Stimulated activated CD4-positive, alpha-beta T cell treated with anti-CD3 and anti-CD28 coated beads, Interleukin-1b, Interleukin-23, amount 100 ng/mL, for 24 hours (primary cell): ENCODE measurements around the gene PDZRN4.

Source experiments
- DNase-seq, 4 experiments: peaks; one replicate each; pipeline ENCODE4 v3.0.0-alpha.2; 2020; ENCODE audit warnings: low read depth in 4 of 4, low spot score in 1 of 4

PDZRN4 gene

DNA sequence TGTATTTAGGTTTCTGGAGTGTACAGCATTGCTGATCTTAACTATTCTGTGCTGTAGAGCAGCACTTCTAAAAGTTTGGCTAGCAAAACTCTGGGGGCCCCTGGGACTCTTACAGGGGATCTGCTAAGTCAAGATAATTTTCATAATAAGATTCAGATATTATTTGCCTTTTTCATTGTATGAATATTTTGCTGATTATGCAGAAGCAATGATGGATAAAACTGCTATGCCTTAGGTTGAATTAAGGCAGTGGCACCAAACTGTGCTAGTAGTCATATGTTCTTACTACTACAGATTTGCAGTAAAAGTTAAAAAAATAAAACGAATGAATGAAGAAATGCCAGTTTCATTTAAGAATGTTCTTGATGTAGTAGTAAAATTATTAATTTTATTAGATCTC lies 160.1 kb downstream of the PDZRN4 start:
- no peak for DNase-seq

DNA sequence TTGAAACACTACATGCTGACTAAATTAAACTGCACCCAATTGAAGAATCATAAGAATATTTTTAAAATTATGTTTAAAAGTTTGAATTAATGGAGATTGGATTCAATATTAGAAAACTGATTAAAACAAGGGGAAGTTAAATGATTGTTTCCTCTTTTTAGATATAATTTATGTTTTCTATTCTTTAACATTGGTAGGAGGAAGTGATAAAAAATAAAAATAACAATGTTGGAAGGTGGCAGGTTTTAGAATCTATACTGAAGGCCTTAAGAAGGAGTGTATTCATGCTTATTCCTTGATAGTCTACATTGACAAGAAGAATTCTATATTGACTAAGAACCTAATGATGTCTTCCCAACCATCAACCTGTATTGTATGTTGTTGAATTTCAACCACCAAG lies 168.1 kb downstream of the PDZRN4 start:
- no peak for DNase-seq

DNA sequence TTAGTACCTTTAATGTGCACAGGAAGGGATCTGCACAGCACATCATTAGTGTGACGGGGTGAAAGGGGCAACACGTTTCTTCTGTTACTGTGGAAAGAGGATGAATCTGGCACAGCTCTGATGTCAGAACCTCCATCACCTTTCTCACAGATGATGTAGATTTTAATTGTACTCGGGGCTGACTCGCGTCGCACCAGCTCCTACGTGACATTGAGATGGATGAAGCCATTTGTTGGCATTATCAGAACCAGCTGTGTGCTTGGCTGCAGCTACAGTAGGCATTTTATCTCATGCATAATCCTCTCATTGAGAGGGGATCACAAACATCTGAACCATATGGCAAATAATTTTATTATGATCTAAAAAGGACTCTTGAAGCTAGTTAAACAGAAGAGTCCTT lies 173.6 kb downstream of the PDZRN4 start:
- no peak for DNase-seq

DNA sequence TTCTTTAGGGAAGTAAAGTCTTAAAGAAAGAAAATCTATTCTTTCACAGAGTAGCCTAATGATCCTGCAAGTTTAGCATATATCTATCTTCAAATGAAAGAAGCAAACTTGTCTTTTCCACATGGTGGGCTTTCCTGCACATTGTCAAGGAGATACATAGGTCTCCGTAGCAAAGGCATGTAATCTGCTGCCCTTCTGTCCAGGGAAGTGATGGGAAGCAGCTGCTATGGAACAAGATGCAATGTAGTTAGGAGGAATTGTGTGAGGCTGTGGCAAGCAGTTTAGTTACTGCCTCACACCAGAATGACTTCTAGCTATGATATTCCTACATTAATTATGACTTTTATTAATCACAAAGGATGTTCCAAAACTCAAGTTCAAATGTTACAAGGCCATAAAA lies 174.4 kb downstream of the PDZRN4 start:
- DNase-seq: no peak

DNA sequence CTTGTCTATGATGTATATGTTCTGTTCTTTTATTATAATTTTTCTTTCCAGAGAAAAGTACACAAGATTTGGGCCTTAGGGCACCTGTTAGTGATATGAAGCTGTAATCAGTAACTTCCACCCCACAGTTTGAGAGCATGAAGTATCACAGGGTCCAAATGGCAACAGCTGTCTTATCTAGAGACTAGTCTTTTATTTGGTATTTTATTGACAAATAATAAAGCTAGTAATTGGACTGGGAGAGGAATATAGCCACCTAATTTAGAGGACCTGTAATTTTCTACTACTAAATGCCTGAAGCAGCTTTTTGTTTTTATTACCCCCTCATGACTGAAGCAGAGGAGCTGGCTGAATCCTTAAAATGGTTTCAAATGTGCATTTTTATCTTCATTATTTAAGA lies 174.8 kb downstream of the PDZRN4 start:
- DNase-seq: no peak

DNA sequence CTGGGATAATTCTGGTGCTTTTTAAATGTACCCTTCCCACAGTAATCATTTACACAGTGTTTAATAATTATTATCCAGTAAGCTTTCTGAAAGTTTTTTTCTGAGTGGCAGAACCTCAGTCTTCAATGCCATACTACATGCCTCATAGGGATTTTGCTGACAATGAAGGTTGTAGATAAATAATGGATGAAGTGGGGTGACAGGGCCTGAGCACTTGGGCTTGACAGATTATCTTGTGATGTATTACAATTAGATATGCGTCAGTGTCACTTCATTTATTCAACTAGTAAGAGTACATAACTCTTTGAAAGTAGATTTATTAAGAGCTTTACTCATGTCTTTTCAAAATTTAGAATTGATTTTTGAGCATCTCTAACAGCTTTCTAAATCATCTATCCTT lies 176.1 kb downstream of the PDZRN4 start:
- no peak for DNase-seq

DNA sequence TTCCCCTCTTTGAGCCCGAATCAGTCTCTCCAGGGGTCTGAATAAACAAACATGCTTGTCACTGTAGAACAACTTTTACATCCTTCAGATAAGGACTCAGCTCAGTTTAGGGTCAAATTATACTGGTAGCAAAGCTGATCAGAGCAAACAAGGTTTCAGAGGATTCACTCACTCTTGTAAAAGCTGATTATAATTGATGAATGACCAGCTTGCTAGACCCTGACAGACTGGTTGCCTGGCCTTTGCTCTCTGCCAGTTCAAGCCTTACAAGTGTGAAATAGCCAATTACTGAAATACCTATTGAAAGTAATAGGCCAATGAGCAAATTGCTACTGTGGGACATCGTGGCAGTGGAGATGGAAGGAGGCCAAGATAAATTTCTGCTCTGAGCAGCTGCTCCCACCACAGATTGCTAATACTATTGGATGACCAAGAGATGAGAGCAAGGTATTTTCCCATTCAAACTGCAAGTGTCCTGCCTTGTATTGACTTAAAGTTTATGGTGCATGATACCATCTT lies 177.6 kb downstream of the PDZRN4 start:
- DNase-seq: no peak

DNA sequence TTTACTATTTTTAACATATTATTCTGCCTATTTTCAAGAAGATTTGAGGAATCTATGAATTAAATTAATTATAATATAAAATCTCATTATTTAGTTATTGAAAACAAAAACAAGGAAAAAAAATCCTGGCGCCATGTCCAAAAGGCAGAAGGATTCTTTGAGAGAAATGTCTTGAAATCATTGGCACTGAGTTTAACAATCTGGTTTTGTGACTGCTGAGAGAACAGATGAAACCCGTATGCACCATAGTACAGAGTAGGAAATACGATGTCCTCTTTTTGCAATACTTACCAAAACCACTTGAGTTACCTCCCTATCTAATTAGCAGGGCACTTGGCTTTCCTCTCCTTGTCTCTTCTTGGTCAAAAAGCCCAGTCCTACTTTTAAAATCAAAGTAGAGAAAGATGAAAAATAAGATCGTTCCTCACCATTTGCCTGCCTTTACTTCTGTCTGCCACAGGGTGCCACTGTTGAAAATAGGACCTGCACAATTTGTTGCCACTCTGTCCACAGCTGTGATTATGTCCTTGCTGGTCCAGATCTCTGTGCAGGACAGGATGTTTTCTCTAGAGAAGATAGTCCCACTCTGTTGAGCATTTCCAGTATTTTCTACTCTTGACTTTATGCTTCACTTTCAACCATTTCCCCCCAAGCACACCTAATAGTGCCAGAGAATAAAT lies 179.7 kb downstream of the PDZRN4 start:
- no peak for DNase-seq

DNA sequence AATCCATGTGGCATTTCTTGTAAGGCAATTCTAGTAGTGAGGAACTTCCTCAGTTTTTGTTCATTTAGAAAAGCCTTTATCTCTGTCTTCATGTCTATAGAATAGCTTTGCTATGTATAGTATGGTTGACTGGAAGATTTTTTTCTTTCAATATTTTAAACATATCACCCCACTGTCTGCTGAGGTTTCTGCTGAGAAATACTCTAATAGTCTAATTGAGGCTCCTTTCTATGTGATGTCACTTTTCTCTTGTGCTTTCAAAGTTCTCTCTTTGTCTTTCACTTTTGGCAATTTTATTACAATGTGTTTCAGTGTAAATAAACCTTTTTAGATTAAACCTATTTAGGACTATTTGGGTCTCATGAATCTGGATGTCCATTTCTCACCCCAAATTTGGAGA lies 192.8 kb downstream of the PDZRN4 start:
- no peak for DNase-seq

DNA sequence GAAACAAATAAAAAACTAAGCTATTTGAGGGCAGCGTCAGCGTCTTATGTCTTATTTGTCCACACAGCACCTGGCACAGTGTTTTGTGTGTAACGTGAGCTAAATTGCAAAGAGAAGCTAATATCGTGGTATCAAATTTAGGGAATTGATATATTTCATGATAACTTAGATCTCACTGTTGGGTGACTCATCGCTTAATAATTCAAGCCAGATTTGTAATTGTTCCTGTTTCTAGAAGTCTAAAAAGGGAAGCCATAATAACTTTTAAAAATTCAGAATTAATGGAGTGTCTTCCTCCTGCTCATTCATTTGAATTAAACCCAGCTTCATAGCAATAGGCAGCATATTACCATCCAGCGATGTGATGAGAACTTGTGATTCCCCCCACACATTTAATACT lies 214.7 kb downstream of the PDZRN4 start:
- DNase-seq: no peak

DNA sequence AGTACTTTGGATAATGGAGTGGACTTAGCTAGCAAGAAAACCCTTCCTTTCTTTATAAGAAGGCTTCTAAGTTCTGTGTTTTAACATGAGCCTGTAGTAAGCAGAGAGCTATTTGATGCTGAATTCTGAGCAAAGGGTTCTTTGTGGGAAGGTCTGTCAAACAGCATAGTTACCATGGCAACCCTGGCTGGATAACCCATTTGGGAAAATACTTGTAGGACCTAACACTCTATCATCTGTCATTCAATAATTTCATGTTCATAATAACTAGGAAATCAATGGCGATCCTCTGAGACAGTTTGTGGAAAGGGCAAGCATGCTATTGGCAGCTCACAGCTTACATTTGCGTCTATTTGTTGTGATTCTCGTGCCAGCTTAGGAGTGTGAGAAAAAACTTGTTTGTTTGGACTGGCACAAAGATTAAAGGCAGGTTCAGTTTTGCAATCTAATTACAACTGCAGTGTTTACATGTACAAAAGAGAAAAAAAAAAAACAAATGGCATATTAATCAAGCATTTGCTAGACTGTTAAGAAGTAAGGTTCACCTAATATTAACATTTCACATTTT lies 219.2 kb downstream of the PDZRN4 start:
- no peak for DNase-seq

DNA sequence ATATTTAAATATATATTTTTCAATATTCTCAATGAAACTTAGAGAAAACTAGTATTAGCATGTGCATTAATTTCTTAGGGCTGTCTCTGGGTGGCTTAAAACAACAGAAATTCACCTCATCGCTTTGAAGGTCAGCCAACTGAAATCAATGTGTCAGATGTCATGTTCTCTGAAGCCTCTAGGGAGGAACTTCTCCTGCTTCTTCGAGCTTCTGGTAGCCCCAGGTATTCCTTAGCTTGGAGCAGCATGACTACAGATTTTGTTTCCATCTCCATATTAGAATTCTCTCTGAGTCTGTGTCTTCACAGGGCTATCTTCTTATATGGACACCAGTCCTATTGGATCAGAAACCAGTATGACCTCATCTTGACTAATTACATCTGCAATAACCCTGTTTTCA lies 221.5 kb downstream of the PDZRN4 start:
- no peak for DNase-seq

DNA sequence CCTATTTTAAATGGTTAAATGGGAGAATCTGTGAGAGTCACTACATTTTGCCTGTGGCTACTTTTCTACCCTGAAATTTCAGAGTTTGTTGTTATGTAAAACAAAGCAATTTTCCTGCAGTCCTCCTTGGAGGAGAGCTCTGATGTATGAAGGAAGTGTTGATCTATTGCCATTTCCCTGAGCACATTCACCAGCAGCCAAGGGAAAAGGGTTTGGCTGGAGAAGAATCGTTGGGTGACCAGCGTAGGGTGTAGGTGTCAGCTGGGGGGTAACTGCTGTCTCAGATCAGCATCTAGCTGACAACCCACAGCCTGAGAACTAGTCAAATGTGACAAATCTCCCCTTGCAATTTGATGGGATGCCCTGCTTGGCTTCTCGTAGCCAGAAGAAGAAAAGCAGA lies 230.5 kb downstream of the PDZRN4 start:
- no peak for DNase-seq

DNA sequence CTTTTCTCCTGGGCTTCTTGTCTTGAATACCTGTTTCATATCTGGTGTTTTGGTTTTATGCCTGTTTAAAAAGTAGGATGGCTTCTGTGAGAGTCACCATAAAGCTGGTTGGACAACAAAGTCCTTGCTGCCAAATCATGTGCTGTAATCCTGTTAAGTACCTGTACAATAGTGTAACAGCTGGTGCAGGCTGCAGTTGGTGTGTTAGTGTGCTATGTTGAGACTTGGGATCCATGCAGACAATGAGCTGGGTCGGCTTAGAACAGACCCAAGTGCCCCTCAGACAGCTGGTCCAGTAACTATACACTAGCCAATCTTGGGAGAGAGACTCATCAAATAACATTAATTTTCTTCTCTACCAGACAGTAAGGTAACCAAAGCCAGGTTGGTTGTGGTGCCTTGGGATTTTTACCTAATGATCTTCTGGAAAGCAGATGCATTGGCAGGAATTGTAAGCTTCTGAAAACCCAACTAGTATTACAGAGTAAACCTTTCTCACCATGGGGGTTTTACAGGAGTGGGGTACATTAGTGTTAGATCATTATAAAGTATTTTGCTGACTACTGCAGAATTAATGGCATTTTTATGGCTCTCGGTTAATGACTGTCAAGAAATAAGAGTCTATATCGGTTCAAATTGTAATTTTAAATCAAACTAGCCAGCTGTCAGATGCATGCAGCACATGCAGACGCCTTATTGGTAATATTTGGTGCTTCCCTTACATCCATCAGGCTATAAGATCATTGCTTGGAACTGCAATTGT lies 231.2 kb downstream of the PDZRN4 start:
- DNase-seq: no peak

DNA sequence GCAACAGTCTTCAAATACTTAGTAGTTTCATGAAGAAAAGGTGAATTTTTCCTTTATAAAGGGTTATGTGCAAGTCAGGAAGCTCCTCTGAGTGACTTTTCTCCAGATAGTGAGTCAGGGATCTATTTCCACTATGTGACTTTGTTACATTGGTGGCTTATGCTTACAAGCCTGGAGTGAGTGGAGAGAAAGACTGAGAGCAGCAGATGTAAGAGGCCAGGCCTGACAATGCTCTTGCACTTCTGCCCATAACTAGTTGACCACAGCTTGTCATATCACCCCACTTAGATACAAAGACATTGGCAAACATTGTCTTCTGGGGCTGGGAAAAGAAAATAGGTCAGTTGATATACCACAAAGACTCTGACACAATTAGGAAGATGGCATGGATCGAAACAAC lies 236.5 kb downstream of the PDZRN4 start:
- DNase-seq: no peak

DNA sequence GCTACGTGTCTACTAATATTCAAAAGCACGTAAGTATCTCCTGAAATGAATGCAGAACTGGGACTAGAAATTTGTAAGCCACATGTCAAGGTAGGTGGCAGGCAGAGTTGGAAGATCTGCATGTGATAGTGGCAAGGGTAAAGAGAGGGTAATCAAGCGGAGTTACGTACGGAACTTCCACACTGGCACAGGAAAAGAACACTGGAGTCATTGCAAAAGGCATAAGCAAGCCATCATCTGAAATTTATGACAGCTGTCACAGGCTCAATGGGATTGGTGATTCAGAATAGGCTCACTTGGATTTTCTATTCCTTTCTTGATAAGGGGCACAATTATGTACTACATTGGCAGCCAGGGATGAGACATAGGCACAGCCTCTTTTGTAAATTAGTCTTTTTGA lies 245.3 kb downstream of the PDZRN4 start:
- DNase-seq: no peak

DNA sequence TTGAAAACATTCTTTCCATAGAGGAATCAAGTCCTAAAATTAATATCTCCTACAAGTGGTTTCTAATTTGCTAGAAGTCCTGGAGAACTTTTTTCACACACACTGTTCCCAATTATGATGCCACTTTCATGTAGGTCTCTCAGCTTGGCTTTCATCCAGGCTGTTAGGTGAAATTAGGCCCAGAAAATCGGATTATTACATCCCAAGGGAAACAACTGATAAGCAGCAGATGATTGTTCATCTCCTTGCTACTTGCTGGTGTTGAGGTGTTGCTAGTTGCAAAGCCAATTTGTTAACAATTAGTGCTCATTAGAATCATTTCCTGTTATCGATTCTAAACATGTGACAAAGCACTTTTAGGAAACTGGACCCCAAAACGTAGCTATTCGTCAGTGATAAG lies 248.0 kb downstream of the PDZRN4 start:
- DNase-seq: no peak

DNA sequence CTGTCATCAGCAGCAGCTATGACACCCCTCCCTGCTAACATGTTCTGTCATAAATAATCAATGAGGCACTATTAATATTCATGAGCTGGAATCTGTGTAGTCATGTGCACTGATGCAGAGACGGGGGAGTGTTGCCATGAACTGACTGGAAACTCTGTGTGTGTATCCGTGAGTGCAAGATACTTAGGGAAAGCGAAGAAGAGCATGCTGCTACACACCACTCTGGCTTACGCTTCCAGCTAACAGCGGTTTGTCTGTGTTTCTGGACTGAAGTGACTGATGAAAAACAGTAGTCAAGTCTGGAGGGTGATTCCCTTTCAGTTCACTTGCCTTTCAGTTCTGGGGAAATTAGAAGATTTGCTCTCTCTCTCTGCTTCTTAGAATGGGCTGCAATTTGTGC lies 249.4 kb downstream of the PDZRN4 start:
- no peak for DNase-seq

DNA sequence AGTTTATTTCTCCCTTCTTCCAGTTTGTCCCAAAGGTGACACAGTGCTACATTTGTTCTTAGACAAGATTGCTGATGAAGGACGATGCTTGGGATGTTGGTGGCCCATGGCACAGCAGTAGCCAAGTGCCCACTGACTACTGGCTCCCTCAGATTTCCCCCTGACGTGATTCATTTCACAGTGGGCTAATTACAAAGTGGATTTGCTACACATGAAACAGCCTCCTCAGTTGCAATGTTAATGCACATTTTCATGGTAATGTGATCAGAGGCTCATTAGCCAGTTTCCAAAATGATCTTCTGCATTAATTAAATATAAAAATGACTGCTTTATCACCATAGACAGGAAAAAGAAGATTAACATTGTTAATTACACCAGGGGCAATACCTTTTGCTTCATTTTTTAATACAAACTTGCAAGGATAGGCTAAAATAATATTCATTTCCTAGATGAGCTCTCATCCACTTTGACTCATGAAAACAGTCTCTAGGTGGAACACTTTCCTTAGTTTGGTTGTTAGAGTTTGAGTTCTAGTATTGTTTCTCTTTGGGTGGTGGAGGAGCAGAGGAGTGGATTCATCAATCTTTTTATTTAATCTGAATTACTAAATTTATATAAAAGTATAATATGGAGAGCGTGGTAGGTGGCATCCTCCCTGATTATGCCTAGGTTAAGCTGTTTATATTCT lies 250.9 kb downstream of the PDZRN4 start:
- DNase-seq: no peak

DNA sequence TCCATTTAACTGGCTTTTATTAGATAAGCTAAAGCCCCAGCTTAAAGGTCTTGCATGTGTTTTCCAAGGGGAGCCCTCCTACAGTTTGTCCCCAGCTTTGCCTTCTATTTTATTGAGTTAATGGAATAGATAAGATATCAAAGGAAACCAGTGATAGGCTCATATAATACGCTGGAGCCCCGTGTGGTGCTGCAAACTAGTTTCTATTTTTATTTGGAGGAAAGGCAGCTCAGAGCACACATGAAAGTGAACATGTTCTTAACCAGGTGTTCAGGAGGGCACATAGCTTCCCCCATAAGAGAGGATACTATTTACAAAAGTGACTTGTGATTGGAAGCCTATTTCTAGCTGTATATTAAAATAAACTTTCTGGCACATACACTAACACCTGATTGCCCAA lies 251.7 kb downstream of the PDZRN4 start:
- DNase-seq: no peak

DNA sequence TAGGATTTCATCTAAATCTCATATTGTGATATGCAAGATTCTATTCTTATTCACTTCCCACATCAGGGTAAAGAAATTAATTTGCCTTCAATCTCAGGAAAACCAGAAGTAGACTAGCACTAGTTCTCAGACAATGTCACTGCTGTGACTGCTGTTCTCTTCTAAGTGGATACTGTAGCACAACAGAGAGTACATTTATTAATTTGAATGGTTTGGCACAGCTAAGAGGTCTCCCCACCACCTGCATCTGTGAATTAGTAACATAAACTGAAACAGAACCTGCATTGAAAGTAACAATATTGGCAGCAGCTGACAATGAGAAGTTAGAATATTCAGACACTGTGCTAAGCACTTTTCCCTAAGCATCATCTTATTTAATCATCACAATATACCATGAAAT lies 253.1 kb downstream of the PDZRN4 start:
- no peak for DNase-seq

DNA sequence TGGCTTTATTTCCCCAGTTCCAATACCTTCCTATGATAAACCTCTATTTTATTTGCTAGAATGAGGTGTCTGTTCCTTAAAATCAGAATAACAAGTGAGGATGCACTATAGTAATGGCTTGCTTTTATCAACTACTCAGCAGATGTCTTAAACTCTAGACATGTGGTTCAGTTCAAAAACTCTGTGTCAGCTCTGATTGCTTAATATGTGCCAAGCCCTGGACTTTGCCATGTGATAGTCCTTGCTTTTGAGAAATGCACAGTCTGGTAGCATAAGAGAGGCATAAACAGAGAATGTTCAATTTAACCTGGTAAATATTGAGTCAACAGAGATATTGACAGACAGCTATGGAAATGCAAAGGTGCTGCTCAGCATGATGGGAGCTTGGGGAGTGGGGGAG lies 254.8 kb downstream of the PDZRN4 start:
- no peak for DNase-seq
